ENCODE measurements around the gene NRP2.

- no peak for TF ChIP-seq GATA2 (IDR thresholded peaks at IDR 0.05; ENCODE audit: low read depth, low read length)
- TF ChIP-seq GATA3 (IDR thresholded peaks at IDR 0.05; ENCODE audit: low read depth, low read length): no peak
Observed at GRCh38 chr2:205738117-205738968, 56.0 kb downstream of the NRP2 start.
